ENCODE results near the gene CHMP2A. TPM values are rescaled to one million over a fixed set of nuclear protein-coding genes. Genes with fewer than 3 reads are reported as not detected.

Gene CHMP2A
- total and polyA plus RNA-seq, 2 of the 13 experiments (the other 11 are each of a cell fraction or from before 2014, with no cell fraction given) = 49.7 to 55.0 TPM

GRCh38 chr19:58543826-58544590, 10.9 kb downstream of the CHMP2A start, which contains the start of gene TRIM28 (continued):
- TF ChIP-seq ZHX2 (IDR thresholded peaks at IDR 0.05; ENCODE audit: low read depth) = peak; percentile 55
- TF ChIP-seq ZHX2 (CRISPR knock-in tag; IDR thresholded peaks at IDR 0.05; ENCODE audit: borderline replicate concordance) = 0 out of 2 replicates have a peak, but pooled peaks have one; percentile 62
- TF ChIP-seq ZNF138 (CRISPR knock-in tag; IDR thresholded peaks at IDR 0.05; ENCODE audit: low read depth) = 0 out of 2 replicates have a peak, but pooled peaks have one; percentile 65
- TF ChIP-seq ZNF3 (CRISPR knock-in tag; IDR thresholded peaks at IDR 0.05) = no peak
- TF ChIP-seq ZNF512B (CRISPR knock-in tag; IDR thresholded peaks at IDR 0.05; ENCODE audit: borderline replicate concordance) = no peak
- no peak; the same call in 1 of the 2 replicates for TF ChIP-seq LBX2 (CRISPR knock-in tag; IDR thresholded peaks at IDR 0.05; ENCODE audit: borderline replicate concordance)
- peak; percentile 48 for TF ChIP-seq HOXA5 (CRISPR knock-in tag; IDR thresholded peaks at IDR 0.05)
- TF ChIP-seq ZNF563 (CRISPR knock-in tag; IDR thresholded peaks at IDR 0.05) = peak; percentile 61; the same call in 1 of the 2 replicates
- TF ChIP-seq TAF15 (IDR thresholded peaks at IDR 0.05; ENCODE audit: low read depth, low read length, poor library complexity, severe bottlenecking) = no peak
- TF ChIP-seq ZFY (CRISPR knock-in tag; IDR thresholded peaks at IDR 0.05) = peak; percentile 94
- no peak for TF ChIP-seq NCOA5 (CRISPR knock-in tag; IDR thresholded peaks at IDR 0.05)
- peak; percentile 70 for TF ChIP-seq E2F5 (CRISPR knock-in tag; conservative IDR thresholded peaks at IDR 0.05)
- peak; percentile 65 for TF ChIP-seq ZNF556 (CRISPR knock-in tag; IDR thresholded peaks at IDR 0.05; ENCODE audit: borderline replicate concordance)
- 0 out of 2 replicates have a peak, but pooled peaks have one; percentile 47 for TF ChIP-seq ZBTB43 (CRISPR knock-in tag; conservative IDR thresholded peaks at IDR 0.05)
- 0 out of 2 replicates have a peak, but pooled peaks have one; percentile 23 for TF ChIP-seq KDM5B (CRISPR knock-in tag; IDR thresholded peaks at IDR 0.05; ENCODE audit: borderline replicate concordance)
- TF ChIP-seq NONO (IDR thresholded peaks at IDR 0.05) = no peak
- TF ChIP-seq NONO (CRISPR knock-in tag; conservative IDR thresholded peaks at IDR 0.05) = peak; percentile 85
